Liver (tissue), 9 donors: ENCODE results near the gene WAPL. TPM values are rescaled to one million over a fixed set of nuclear protein-coding genes. Genes with fewer than 3 reads are reported as not detected.

Source experiments
- DNase-seq: peaks from one replicate; pipeline ENCODE4 v3.0.0-alpha.2; 2017; ENCODE audit warnings: low spot score
- H3K27ac ChIP-seq, 2 donors: one replicate each; pipeline ENCODE4 v1.7.0; 2013; ENCODE audit warnings: inconsistent platforms in 2 of 2, low read length in 2 of 2, control low read depth in 1 of 2, low read depth in 1 of 2, mild to moderate bottlenecking in 1 of 2
- H3K27me3 ChIP-seq, 4 donors: one replicate each; pipeline versions ENCODE4 v1.6.1 to v1.7.0; 2013; ENCODE audit warnings: low read length in 3 of 4, inconsistent platforms in 1 of 4, mild to moderate bottlenecking in 1 of 4, moderate library complexity in 1 of 4; ENCODE audit not compliant: control insufficient read depth in 4 of 4, insufficient read depth in 4 of 4
- H3K36me3 ChIP-seq, 4 donors: one replicate each; pipeline versions ENCODE4 v1.6.1 to v1.7.0; 2013; ENCODE audit warnings: low read length in 3 of 4, mild to moderate bottlenecking in 3 of 4, low read depth in 1 of 4, moderate library complexity in 1 of 4; ENCODE audit not compliant: control insufficient read depth in 4 of 4, insufficient read depth in 3 of 4
- H3K4me1 ChIP-seq, 4 donors: one replicate each; pipeline versions ENCODE4 v1.6.1 to v1.7.0; 2013; ENCODE audit warnings: low read length in 3 of 4, mild to moderate bottlenecking in 3 of 4, moderate library complexity in 1 of 4; ENCODE audit not compliant: control insufficient read depth in 4 of 4, insufficient read depth in 4 of 4
- H3K4me3 ChIP-seq, 3 donors: one replicate each; pipeline versions ENCODE4 v1.6.1 to v1.7.0; 2013; ENCODE audit warnings: low read length in 3 of 3, control low read depth in 1 of 3, low read depth in 1 of 3, mild to moderate bottlenecking in 1 of 3
- H3K9ac ChIP-seq, 2 donors: one replicate each; pipeline ENCODE4 v1.7.0; 2013; ENCODE audit warnings: low read length in 2 of 2, mild to moderate bottlenecking in 2 of 2, moderate library complexity in 2 of 2, control low read depth in 1 of 2, low read depth in 1 of 2
- H3K9me3 ChIP-seq, 4 donors: one replicate each; pipeline versions ENCODE4 v1.6.1 to v1.7.0; 2013; ENCODE audit warnings: low read length in 3 of 4; ENCODE audit not compliant: control insufficient read depth in 4 of 4
- EGR1 ChIP-seq, 2 donors: IDR thresholded peaks; 2 replicates each; pipeline ENCODE4 v1.6.1; 2016 to 2018; ENCODE audit warnings: antibody characterized with exemption in 2 of 2, low read depth in 2 of 2
- FOXA1 ChIP-seq: IDR thresholded peaks from 2 replicates; pipeline ENCODE4 v1.6.1; 2016; ENCODE audit warnings: antibody characterized with exemption
- GABPA ChIP-seq, 2 donors: IDR thresholded peaks in 1 of 2; conservative IDR thresholded peaks in 1 of 2; 2 replicates each; pipeline ENCODE4 v1.6.1; 2016; ENCODE audit warnings: antibody characterized with exemption in 2 of 2, mild to moderate bottlenecking in 1 of 2, moderate library complexity in 1 of 2
- HNF4A ChIP-seq, 2 donors: conservative IDR thresholded peaks; 2 replicates each; pipeline ENCODE4 v1.6.1; 2016; ENCODE audit warnings: antibody characterized with exemption in 2 of 2, mild to moderate bottlenecking in 2 of 2
- HNF4G ChIP-seq: IDR thresholded peaks from 2 replicates; pipeline ENCODE4 v1.6.1; 2016; ENCODE audit warnings: antibody characterized with exemption
- JUND ChIP-seq, 2 donors: IDR thresholded peaks; 2 replicates each; pipeline ENCODE4 v1.6.1; 2016; ENCODE audit warnings: antibody characterized with exemption in 2 of 2
- NR2F2 ChIP-seq: IDR thresholded peaks from 2 replicates; pipeline ENCODE4 v1.6.1; 2016; ENCODE audit warnings: antibody characterized with exemption
- RAD21 ChIP-seq, 2 donors: IDR thresholded peaks; 2 replicates each; pipeline ENCODE4 v1.6.1; 2016; ENCODE audit warnings: antibody characterized with exemption in 2 of 2, mild to moderate bottlenecking in 2 of 2
- RXRA ChIP-seq, 2 donors: IDR thresholded peaks; 2 replicates each; pipeline ENCODE4 v1.6.1; 2017 to 2018; ENCODE audit warnings: antibody characterized with exemption in 2 of 2, mild to moderate bottlenecking in 1 of 2
- YY1 ChIP-seq: IDR thresholded peaks from 2 replicates; pipeline ENCODE4 v1.6.1; 2016; ENCODE audit warnings: antibody characterized with exemption, mild to moderate bottlenecking
- ZBTB33 ChIP-seq: IDR thresholded peaks from 2 replicates; pipeline ENCODE4 v1.6.1; 2016; ENCODE audit warnings: antibody characterized with exemption
- WGBS: extraction: QIAGEN DNeasy Blood & Tissue Kit; methylation state at CpG from one replicate; pipeline ENCODE4 v1.1.7; 2013; 5-methylcytosine and 5-hydroxymethylcytosine counted together
- polyA plus RNA-seq, 2 donors: library from polyadenylated mRNA; stranded (reverse) in 1 of 2; unstranded in 1 of 2; fragments of 200-250 nt in 1 of 2; fragments of >200 nt in 1 of 2; fragmentation: Nextera tagmentation in 1 of 2; extraction: Ambion mirVana in 1 of 2; gene quantifications; one replicate each; pipeline versions ENCODE4 v1.2.1 to v1.2.3, GENCODE V29; 2013 to 2015
- total RNA-seq, 2 donors: library from RNA; depleted of rRNA; stranded (reverse); fragments of >200 nt; gene quantifications; one replicate each; pipeline ENCODE4 v1.2.3, GENCODE V29; 2014
- TF ChIP-seq, protein P1 (sequence below): IDR thresholded peaks from 2 replicates; pipeline ENCODE4 v1.6.1; 2016; ENCODE audit warnings: antibody characterized with exemption, mild to moderate bottlenecking
- TF ChIP-seq, protein P2 (sequence below): IDR thresholded peaks from 2 replicates; pipeline ENCODE4 v1.6.1; 2016; ENCODE audit warnings: antibody characterized with exemption
- TF ChIP-seq, protein P3 (sequence below): fragments of 150-350 bp; IDR thresholded peaks from 2 replicates; pipeline ENCODE4 v1.5.1; 2017; ENCODE audit warnings: improper control_type of control experiment, low read depth, low read length; ENCODE audit not compliant: missing input control
- donor health status: healthy.
- donor health status: healthy.
- donor health status: healthy.
- donor health status: healthy.
- donor health status: healthy.

Gene WAPL
- total and polyA plus RNA-seq, 4 donors: 9.7 to 37.9 (median 24.0) TPM

DNA sequence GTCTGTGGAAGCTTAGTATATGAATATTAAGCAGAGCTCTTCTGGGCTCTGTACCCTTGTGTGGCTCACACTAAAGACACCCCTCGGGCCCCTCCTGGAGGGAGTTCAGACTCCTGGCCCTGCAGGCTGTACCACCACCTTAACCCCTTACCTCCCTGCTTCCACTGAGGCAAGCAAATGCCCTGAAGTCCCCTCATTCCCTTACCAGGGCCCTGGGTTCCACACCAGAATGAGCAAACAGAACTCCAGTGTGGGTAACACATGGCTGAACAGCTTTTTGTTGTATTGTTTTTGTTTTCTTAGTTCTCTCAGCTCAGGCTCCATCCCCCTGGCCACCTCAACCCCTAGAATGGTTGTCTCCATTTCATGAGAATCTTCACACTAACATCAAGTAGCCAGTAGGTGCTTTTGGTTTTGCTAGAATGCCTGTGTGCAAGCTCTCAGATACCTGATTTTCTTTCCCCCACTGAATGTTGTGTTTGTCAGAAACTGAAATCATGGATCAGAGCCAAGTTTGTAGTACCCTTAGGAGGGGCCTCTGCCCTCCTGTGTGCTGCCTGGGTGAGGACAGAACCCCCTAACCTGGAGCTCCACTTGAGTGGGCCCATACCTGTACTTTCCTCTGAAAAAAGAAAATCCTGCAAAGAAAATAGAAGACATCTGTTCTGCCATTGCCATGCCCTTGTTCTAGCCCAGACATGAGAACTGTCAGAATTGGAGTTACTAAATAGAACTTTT is 2.8 kb upstream of the WAPL start:
- TF ChIP-seq, protein P1, sequence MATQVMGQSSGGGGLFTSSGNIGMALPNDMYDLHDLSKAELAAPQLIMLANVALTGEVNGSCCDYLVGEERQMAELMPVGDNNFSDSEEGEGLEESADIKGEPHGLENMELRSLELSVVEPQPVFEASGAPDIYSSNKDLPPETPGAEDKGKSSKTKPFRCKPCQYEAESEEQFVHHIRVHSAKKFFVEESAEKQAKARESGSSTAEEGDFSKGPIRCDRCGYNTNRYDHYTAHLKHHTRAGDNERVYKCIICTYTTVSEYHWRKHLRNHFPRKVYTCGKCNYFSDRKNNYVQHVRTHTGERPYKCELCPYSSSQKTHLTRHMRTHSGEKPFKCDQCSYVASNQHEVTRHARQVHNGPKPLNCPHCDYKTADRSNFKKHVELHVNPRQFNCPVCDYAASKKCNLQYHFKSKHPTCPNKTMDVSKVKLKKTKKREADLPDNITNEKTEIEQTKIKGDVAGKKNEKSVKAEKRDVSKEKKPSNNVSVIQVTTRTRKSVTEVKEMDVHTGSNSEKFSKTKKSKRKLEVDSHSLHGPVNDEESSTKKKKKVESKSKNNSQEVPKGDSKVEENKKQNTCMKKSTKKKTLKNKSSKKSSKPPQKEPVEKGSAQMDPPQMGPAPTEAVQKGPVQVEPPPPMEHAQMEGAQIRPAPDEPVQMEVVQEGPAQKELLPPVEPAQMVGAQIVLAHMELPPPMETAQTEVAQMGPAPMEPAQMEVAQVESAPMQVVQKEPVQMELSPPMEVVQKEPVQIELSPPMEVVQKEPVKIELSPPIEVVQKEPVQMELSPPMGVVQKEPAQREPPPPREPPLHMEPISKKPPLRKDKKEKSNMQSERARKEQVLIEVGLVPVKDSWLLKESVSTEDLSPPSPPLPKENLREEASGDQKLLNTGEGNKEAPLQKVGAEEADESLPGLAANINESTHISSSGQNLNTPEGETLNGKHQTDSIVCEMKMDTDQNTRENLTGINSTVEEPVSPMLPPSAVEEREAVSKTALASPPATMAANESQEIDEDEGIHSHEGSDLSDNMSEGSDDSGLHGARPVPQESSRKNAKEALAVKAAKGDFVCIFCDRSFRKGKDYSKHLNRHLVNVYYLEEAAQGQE: no peak
- TF ChIP-seq GABPA (IDR thresholded peaks at IDR 0.05 in 1 of 2, conservative IDR thresholded peaks at IDR 0.05 in 1 of 2): no peak
- TF ChIP-seq HNF4G: no peak
- TF ChIP-seq EGR1 (IDR thresholded peaks at IDR 0.05; ENCODE audit: low read depth in 2 of 2): no peak
- TF ChIP-seq, protein P2, sequence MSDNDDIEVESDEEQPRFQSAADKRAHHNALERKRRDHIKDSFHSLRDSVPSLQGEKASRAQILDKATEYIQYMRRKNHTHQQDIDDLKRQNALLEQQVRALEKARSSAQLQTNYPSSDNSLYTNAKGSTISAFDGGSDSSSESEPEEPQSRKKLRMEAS: no peak
- TF ChIP-seq JUND (IDR thresholded peaks at IDR 0.05): no peak
- no peak for TF ChIP-seq HNF4A (conservative IDR thresholded peaks at IDR 0.05)
- TF ChIP-seq RAD21 (IDR thresholded peaks at IDR 0.05): no peak
- TF ChIP-seq RXRA (IDR thresholded peaks at IDR 0.05): no peak
- TF ChIP-seq NR2F2: no peak
- TF ChIP-seq ZBTB33: no peak
- TF ChIP-seq YY1: no peak
- H3K9ac ChIP-seq: no peak overlapping the region
- no peak overlapping the region for H3K27ac ChIP-seq
- H3K4me1 ChIP-seq: peaks cover 5 to 31% (median 26%) of the 10 kb centered on the region in 4 donors
- H3K4me3 ChIP-seq: no peak overlapping the region
- no peaks in the 10 kb centered on the region for H3K27me3 ChIP-seq
- no peak for DNase-seq
- no peaks in the 10 kb centered on the region for H3K9me3 ChIP-seq
- H3K36me3 ChIP-seq: no peaks in the 10 kb centered on the region
- 73% methylated on average over 1 of the region's 1 CpG for WGBS

GRCh38 chr10:86523348-86523747 is 1.8 kb upstream of the WAPL start:
- Histone ChIP-seq H3K27ac (no peak overlapping the region), H3K36me3 (no peaks in the 10 kb centered on the region), H3K9ac (no peak overlapping the region), H3K27me3 (no peaks in the 10 kb centered on the region), H3K4me3 (no peak overlapping the region), H3K4me1 (peaks cover 6 to 39% (median 32%) of the 10 kb centered on the region in 4 donors), H3K9me3 (no peaks in the 10 kb centered on the region)
- no peak for TF ChIP-seq GABPA (IDR thresholded peaks at IDR 0.05 in 1 of 2, conservative IDR thresholded peaks at IDR 0.05 in 1 of 2)
- no peak for TF ChIP-seq HNF4G
- no peak for TF ChIP-seq ZBTB33
- TF ChIP-seq FOXA1: no peak
- peak; percentile 21 to 44 for TF ChIP-seq RAD21 (IDR thresholded peaks at IDR 0.05)
- TF ChIP-seq, protein P2: no peak
- TF ChIP-seq, protein P3, sequence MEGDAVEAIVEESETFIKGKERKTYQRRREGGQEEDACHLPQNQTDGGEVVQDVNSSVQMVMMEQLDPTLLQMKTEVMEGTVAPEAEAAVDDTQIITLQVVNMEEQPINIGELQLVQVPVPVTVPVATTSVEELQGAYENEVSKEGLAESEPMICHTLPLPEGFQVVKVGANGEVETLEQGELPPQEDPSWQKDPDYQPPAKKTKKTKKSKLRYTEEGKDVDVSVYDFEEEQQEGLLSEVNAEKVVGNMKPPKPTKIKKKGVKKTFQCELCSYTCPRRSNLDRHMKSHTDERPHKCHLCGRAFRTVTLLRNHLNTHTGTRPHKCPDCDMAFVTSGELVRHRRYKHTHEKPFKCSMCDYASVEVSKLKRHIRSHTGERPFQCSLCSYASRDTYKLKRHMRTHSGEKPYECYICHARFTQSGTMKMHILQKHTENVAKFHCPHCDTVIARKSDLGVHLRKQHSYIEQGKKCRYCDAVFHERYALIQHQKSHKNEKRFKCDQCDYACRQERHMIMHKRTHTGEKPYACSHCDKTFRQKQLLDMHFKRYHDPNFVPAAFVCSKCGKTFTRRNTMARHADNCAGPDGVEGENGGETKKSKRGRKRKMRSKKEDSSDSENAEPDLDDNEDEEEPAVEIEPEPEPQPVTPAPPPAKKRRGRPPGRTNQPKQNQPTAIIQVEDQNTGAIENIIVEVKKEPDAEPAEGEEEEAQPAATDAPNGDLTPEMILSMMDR: peak; percentile 15
- no peak for TF ChIP-seq NR2F2
- no peak for TF ChIP-seq EGR1 (IDR thresholded peaks at IDR 0.05; ENCODE audit: low read depth in 2 of 2)
- no peak for TF ChIP-seq JUND (IDR thresholded peaks at IDR 0.05)
- WGBS: 46% methylated on average over 1 of the region's 1 CpG
- DNase-seq: no peak
